H9 (cell line): ENCODE measurements around the gene MTMR6. TPM values are rescaled to one million over a fixed set of nuclear protein-coding genes. Genes with fewer than 3 reads are reported as not detected.

Experiments used
- DNase-seq: peaks from one replicate; pipeline ENCODE4 v3.0.0-alpha.2; 2017
- H2AFZ ChIP-seq: one replicate; pipeline ENCODE4 v1.6.1; 2013; ENCODE audit warnings: mild to moderate bottlenecking, low read length, control low read depth, moderate library complexity
- H2AK5ac ChIP-seq: 2 replicates; pipeline ENCODE4 v1.6.1; 2013; ENCODE audit warnings: low read length, control low read depth, mixed read lengths; ENCODE audit not compliant: insufficient read length
- H2BK120ac ChIP-seq: one replicate; pipeline ENCODE4 v1.6.1; 2013; ENCODE audit warnings: low read depth, mild to moderate bottlenecking, low read length, control low read depth, inconsistent platforms; ENCODE audit not compliant: poor library complexity, severe bottlenecking
- H2BK12ac ChIP-seq: 2 replicates; pipeline ENCODE4 v1.6.1; 2013; ENCODE audit warnings: low read length, control low read depth, mixed read lengths, low read depth; ENCODE audit not compliant: insufficient read length
- H2BK15ac ChIP-seq: 2 replicates; pipeline ENCODE4 v1.6.1; 2013; ENCODE audit warnings: low read depth, low read length, control low read depth
- H2BK20ac ChIP-seq: one replicate; pipeline ENCODE4 v1.6.1; 2013; ENCODE audit warnings: low read depth, mild to moderate bottlenecking, low read length, control low read depth, inconsistent platforms; ENCODE audit not compliant: poor library complexity, severe bottlenecking
- H2BK5ac ChIP-seq: 2 replicates; pipeline ENCODE4 v1.6.1; 2013; ENCODE audit warnings: low read length, control low read depth, mixed read lengths; ENCODE audit not compliant: insufficient read length
- H3K14ac ChIP-seq: 2 replicates; pipeline ENCODE4 v1.6.1; 2013; ENCODE audit warnings: low read length, control low read depth; ENCODE audit not compliant: insufficient read depth
- H3K18ac ChIP-seq: 2 replicates; pipeline ENCODE4 v1.6.1; 2013; ENCODE audit warnings: low read depth, mild to moderate bottlenecking, mixed read lengths, low read length, control low read depth; ENCODE audit not compliant: insufficient read length
- H3K23ac ChIP-seq: 2 replicates; pipeline ENCODE4 v1.6.1; 2013; ENCODE audit warnings: low read length, control low read depth, mixed read lengths, low read depth; ENCODE audit not compliant: insufficient read length
- H3K23me2 ChIP-seq: 2 replicates; pipeline ENCODE4 v1.6.1; 2013; ENCODE audit warnings: low read depth, mild to moderate bottlenecking, mixed read lengths, low read length, control low read depth; ENCODE audit not compliant: insufficient read length, poor library complexity, severe bottlenecking
- H3K27ac ChIP-seq: 2 replicates; pipeline ENCODE4 v1.5.1; 2013; ENCODE audit warnings: low read length, control low read depth, mixed read lengths, low read depth; ENCODE audit not compliant: insufficient read length
- H3K27me3 ChIP-seq: 2 replicates; pipeline ENCODE4 v1.6.1; 2013; ENCODE audit warnings: low read length, control low read depth, inconsistent platforms; ENCODE audit not compliant: insufficient read depth
- H3K4ac ChIP-seq: 2 replicates; pipeline ENCODE4 v1.6.1; 2013; ENCODE audit warnings: low read depth, mild to moderate bottlenecking, control low read depth, inconsistent platforms, low read length, moderate library complexity
- H3K4me1 ChIP-seq: 2 replicates; pipeline ENCODE4 v1.6.1; 2013; ENCODE audit warnings: low read length, control low read depth, inconsistent platforms; ENCODE audit not compliant: insufficient read depth
- H3K4me2 ChIP-seq: 2 replicates; pipeline ENCODE4 v1.6.1; 2013; ENCODE audit warnings: low read length, control low read depth, mixed read lengths; ENCODE audit not compliant: insufficient read length, insufficient read depth
- H3K56ac ChIP-seq: 2 replicates; pipeline ENCODE4 v1.6.1; 2013; ENCODE audit warnings: low read depth, mild to moderate bottlenecking, mixed read lengths, low read length, control low read depth; ENCODE audit not compliant: insufficient read length
- H3K79me1 ChIP-seq: 2 replicates; pipeline ENCODE4 v1.6.1; 2013; ENCODE audit warnings: low read depth, mild to moderate bottlenecking, moderate library complexity, low read length, control low read depth, inconsistent platforms; ENCODE audit not compliant: insufficient read depth, poor library complexity, severe bottlenecking
- H3K79me2 ChIP-seq: 2 replicates; pipeline ENCODE4 v1.6.1; 2013; ENCODE audit warnings: low read length, control low read depth, inconsistent platforms; ENCODE audit not compliant: insufficient read depth
- H3K9ac ChIP-seq: 2 replicates; pipeline ENCODE4 v1.6.1; 2013; ENCODE audit warnings: low read length, control low read depth, mixed read lengths; ENCODE audit not compliant: insufficient read length; ENCODE audit errors: extremely low read depth
- H3K9me3 ChIP-seq: one replicate; pipeline ENCODE4 v1.6.1; 2013; ENCODE audit warnings: low read depth, low read length, inconsistent platforms; ENCODE audit not compliant: control insufficient read depth
- H3T11ph ChIP-seq: one replicate; pipeline ENCODE4 v1.6.1; 2013; ENCODE audit warnings: mild to moderate bottlenecking, low read length, control low read depth, inconsistent platforms
- H4K20me1 ChIP-seq: one replicate; pipeline ENCODE4 v1.6.1; 2013; ENCODE audit not compliant: control insufficient read depth, insufficient read length, insufficient read depth
- H4K5ac ChIP-seq: 2 replicates; pipeline ENCODE4 v1.6.1; 2013; ENCODE audit warnings: low read depth, mild to moderate bottlenecking, mixed read lengths, low read length, control low read depth; ENCODE audit not compliant: insufficient read length
- H4K8ac ChIP-seq: replicated peaks from 2 replicates; pipeline ENCODE4 v1.6.1; 2013; ENCODE audit warnings: low read length, control low read depth, mixed read lengths, low read depth; ENCODE audit not compliant: insufficient read length
- H4K91ac ChIP-seq: 2 replicates; pipeline ENCODE4 v1.6.1; 2013; ENCODE audit warnings: low read depth, mild to moderate bottlenecking, moderate library complexity, mixed read lengths, low read length, control low read depth; ENCODE audit not compliant: insufficient read length
- H3K27ac Mint-ChIP-seq, 3 experiments: 2 replicates in 2 of 3; 3 replicates in 1 of 3; pipeline ENCODE4 v1.8.0; 2020 to 2021; ENCODE audit warnings: mixed read lengths in 3 of 3, mild to moderate bottlenecking in 1 of 3, moderate library complexity in 1 of 3
- H3K27me3 Mint-ChIP-seq: 2 replicates; pipeline ENCODE4 v1.8.0; 2021; ENCODE audit warnings: low read depth, mild to moderate bottlenecking, moderate library complexity, mixed read lengths
- H3K36me3 Mint-ChIP-seq, 3 experiments: 2 replicates in 2 of 3; 3 replicates in 1 of 3; pipeline ENCODE4 v1.8.0; 2020 to 2021; ENCODE audit warnings: low read depth in 3 of 3, mixed read lengths in 3 of 3; ENCODE audit not compliant: insufficient read depth in 1 of 3
- H3K4me1 Mint-ChIP-seq, 2 experiments: 2 replicates each; pipeline ENCODE4 v1.8.0; 2020; ENCODE audit warnings: mixed read lengths in 2 of 2
- H3K4me3 Mint-ChIP-seq, 2 experiments: 2 replicates in 1 of 2; 3 replicates in 1 of 2; pipeline ENCODE4 v1.8.0; 2020 to 2021; ENCODE audit warnings: mild to moderate bottlenecking in 2 of 2, mixed read lengths in 2 of 2, moderate library complexity in 1 of 2
- H3K9me3 Mint-ChIP-seq, 2 experiments: 2 replicates in 1 of 2; 3 replicates in 1 of 2; pipeline ENCODE4 v1.8.0; 2020; ENCODE audit warnings: mild to moderate bottlenecking in 2 of 2, mixed read lengths in 2 of 2, moderate library complexity in 1 of 2
- CTCF ChIP-seq: fragments of 200-600 bp; sonication (generic); conservative IDR thresholded peaks from 3 replicates; pipeline ENCODE4 v1.8.0; 2021; ENCODE audit warnings: antibody characterized with exemption, mild to moderate bottlenecking
- WGBS: extraction: QIAGEN DNeasy Blood & Tissue Kit; methylation state at CpG from one replicate; pipeline ENCODE4 v1.1.7; 2013; ENCODE audit warnings: missing lambda C conversion rate, low lambda C conversion rate, mixed read lengths; ENCODE audit not compliant: insufficient read length; ENCODE audit errors: extremely low coverage; 5-methylcytosine and 5-hydroxymethylcytosine counted together
- total RNA-seq: library from RNA; stranded (reverse); gene quantifications from 2 replicates; pipeline ENCODE4 v1.2.1, GENCODE V29; 2021

The MTMR6 gene
- total RNA-seq, 1 experiment from 2014 or later = 7.0 TPM

GRCh38 chr13:25215253-25215575 lies 72.1 kb downstream of the MTMR6 start:
- no peaks in the 10 kb centered on the region for H3K79me1 ChIP-seq
- peaks cover 11 to 12% of the 10 kb centered on the region in 2 experiments for H3K4me1 Mint-ChIP-seq

More at GRCh38 chr13:25215253-25215575, 72.1 kb downstream of the MTMR6 start:
- Histone ChIP-seq H3K27ac (no peak overlapping the region), H2BK15ac (no peak overlapping the region), H4K91ac (no peak overlapping the region), H3T11ph (no peak overlapping the region), H3K79me2 (no peaks in the 10 kb centered on the region), H2BK5ac (no peak overlapping the region), H4K8ac (no peak overlapping the region), H3K56ac (no peak overlapping the region), H4K20me1 (no peaks in the 10 kb centered on the region), H3K9ac (no peak overlapping the region), H3K27me3 (no peaks in the 10 kb centered on the region; the same call in 1 of the 2 replicates), H2AFZ (no peak overlapping the region), H3K18ac (no peak overlapping the region), H3K4me1 (no peaks in the 10 kb centered on the region; the same call in 1 of the 2 replicates), H2AK5ac (no peak overlapping the region), H2BK120ac (no peak overlapping the region), H2BK12ac (no peak overlapping the region), H3K4me2 (no peak overlapping the region), H3K23ac (no peak overlapping the region), H3K23me2 (no peaks in the 10 kb centered on the region), H3K4ac (no peak overlapping the region), H3K9me3 (no peaks in the 10 kb centered on the region), H3K14ac (no peak overlapping the region), H4K5ac (no peak overlapping the region), H2BK20ac (no peak overlapping the region)
- no peak for TF ChIP-seq CTCF
- Mint-ChIP-seq H3K27ac (no peak overlapping the region), H3K9me3 (no peaks in the 10 kb centered on the region; a peak in 1 of 5 replicates), H3K4me3 (no peak overlapping the region), H3K27me3 (no peaks in the 10 kb centered on the region), H3K36me3 (no peaks in the 10 kb centered on the region)
- no peak for DNase-seq
- no CpG with 5 or more reads among the region's 3 CpGs for WGBS
